DOHH2 (cell line): ENCODE measurements around the gene EEFSEC.

ENCODE experiments used
- EZH2phosphoT487 ChIP-seq: fragments of 200-600 bp; sonication (generic); IDR thresholded peaks from 2 replicates; pipeline ENCODE4 v1.6.1; 2017; ENCODE audit warnings: borderline replicate concordance, mild to moderate bottlenecking, antibody characterized with exemption, low read length, moderate library complexity, mixed read lengths
- TF ChIP-seq, protein P1 (sequence below): fragments of 200-600 bp; sonication (generic); IDR thresholded peaks from one replicate; pipeline ENCODE4 v1.5.1; 2014; ENCODE audit warnings: antibody characterized with exemption, mild to moderate bottlenecking, low read depth, low read length; ENCODE audit not compliant: poor library complexity, severe bottlenecking

DNA sequence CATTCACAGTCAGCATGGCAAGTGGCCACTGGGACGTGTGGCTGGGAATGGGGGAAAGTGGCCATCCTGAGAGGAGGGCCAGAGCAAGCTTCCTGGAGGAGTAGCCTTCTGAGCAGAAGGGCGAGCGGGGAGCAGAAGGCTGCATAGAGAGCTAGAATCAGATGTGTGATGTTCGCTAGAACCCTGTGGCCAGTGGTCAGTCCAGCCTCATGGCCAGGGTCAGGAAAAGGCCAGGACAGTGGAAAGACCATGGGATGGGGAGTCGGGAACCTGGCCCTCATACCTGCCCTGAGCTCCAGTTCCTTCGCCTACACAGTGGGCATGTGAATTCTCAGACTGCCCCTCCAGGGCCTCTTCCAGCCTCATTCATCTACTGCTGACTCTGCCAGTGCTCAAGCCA lies 211.0 kb downstream of the EEFSEC start:
- TF ChIP-seq, protein P1, sequence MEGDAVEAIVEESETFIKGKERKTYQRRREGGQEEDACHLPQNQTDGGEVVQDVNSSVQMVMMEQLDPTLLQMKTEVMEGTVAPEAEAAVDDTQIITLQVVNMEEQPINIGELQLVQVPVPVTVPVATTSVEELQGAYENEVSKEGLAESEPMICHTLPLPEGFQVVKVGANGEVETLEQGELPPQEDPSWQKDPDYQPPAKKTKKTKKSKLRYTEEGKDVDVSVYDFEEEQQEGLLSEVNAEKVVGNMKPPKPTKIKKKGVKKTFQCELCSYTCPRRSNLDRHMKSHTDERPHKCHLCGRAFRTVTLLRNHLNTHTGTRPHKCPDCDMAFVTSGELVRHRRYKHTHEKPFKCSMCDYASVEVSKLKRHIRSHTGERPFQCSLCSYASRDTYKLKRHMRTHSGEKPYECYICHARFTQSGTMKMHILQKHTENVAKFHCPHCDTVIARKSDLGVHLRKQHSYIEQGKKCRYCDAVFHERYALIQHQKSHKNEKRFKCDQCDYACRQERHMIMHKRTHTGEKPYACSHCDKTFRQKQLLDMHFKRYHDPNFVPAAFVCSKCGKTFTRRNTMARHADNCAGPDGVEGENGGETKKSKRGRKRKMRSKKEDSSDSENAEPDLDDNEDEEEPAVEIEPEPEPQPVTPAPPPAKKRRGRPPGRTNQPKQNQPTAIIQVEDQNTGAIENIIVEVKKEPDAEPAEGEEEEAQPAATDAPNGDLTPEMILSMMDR, result no peak
- no peak for TF ChIP-seq EZH2phosphoT487
